HG03432 (cell line): Measurements from ENCODE around the gene SLC17A9.

Experiments used
- ATAC-seq: cut with Tn5 transposase; IDR thresholded peaks from one replicate; pipeline ENCODE4 v1.9.1; 2021; ENCODE audit warnings: mild to moderate bottlenecking, moderate library complexity; ENCODE audit not compliant: unreplicated experiment

Gene SLC17A9

DNA sequence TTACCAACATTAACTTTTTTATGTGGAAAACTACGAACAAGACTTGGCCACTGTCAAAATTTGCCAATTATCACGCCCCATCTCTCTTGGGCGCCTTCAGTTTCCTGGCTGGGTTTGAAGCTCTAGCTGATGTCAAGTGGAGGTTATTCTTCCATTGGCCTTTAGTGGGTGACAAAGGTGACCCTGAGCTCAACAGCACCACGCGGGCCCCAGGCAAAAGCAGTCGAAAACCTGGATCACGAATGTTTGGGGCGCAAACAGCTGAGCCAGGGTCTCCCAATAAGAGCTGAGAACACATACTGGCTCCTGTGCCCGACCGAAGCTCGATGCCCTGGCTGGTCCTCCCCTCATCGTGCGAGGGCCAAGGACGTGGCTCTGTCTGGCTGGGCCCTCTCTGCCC, 26.8 kb downstream of the SLC17A9 start:
- no peak for ATAC-seq

- ATAC-seq: no peak
These were observed 27.4 kb downstream of the SLC17A9 start for GRCh38 chr20:62979876-62980373.

- ATAC-seq: no peak
These were observed 28.0 kb downstream of the SLC17A9 start for GRCh38 chr20:62980380-62980960.

- no peak for ATAC-seq
These were observed 28.5 kb downstream of the SLC17A9 start for GRCh38 chr20:62980970-62981369.

DNA sequence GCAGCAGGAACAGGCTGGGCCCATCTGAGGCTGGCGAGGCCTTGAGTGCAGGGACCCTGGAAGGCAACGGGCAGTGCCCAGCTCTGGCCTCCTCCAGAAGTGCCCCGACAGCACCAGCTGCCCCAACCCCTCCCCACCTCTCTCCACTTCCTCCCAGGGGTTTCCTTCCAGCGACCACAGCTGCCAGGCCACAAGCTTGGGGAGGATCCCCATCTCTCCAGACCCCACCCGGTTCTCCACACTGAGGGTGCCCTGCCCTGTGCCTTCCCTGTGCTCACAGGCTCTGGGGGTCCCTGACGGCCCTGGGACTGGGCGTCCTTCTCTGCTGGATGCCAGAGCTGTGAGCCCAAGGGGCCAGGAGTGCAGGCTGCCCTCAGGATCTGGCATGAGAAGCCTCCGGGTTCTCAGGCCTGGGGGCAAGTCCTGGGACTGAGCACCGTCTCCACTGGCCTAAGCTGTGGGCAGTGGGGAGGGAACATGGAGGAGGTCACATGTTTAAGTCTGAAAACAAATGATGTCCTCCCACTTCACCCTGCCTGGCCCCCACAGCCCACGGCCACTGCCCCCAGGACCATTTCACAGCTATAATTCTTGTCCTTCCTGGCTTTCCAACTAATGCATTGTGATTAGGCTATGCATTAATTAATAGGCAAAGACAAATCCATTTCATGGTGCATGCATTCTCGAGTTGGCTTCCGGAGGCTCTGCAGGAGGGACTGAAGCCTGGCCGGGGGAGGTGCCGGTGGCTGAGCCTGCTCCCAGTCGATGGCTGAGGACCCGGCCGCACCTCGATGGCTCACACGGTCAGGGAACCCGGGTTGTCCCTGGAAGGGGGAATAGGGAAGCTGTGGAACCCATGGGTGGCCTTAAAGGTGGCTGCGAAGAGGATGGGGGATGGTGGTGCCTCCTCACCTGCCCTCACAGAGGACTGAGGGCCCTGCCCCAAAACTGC, 29.9 kb downstream of the SLC17A9 start:
- ATAC-seq: no peak

DNA sequence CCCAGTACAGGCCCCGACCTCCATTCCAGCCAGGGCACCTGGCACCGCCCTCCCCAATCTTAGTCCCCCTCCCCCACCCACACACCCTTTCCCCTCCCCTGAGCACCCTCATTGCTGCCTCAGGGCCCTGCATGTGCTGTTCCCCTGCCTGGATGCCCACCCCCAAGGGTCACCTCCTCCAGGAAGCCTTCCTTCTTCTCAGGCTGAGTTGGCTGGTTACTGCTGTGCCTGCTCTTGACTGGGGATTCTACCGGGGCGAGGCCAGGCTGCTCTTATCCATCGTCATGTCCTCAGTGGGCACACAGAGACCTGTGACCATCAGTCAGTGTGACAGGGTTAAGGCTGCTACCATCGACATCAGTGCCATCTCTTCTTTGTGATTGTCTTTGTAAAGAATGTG, 30.7 kb downstream of the SLC17A9 start:
- ATAC-seq: no peak

GRCh38 chr20:62984666-62985443, 32.3 kb downstream of the SLC17A9 start:
- no peak for ATAC-seq

- ATAC-seq: no peak
These were observed 32.9 kb downstream of the SLC17A9 start for GRCh38 chr20:62985444-62985778.

DNA sequence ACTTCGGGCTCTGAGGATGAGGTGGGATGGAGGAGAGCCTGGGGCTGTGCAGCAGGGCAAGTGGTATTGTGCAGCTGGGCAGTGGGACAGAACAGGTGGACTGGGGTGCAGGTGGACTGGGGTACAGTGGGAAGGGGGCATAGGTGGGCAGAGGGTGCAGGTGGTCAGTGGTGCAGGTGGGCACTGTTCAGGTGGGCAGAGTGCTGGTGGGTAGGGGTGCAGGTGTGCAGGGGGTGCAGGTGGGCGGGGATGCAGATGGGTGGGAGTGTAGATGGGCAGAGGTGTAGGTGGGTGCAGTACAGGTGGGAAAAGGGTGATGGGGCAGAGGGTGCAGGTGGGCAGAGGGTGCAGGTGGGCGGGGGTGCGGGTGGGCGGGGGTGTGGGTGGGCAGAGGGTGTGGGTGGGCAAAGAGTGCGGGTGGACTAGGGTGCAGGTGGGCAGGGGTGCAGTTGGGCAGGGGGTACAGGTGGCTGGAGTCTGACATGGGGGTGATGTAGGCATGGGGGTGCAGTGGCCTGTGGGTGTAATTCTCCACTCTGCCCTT, 33.8 kb downstream of the SLC17A9 start:
- ATAC-seq: no peak

DNA sequence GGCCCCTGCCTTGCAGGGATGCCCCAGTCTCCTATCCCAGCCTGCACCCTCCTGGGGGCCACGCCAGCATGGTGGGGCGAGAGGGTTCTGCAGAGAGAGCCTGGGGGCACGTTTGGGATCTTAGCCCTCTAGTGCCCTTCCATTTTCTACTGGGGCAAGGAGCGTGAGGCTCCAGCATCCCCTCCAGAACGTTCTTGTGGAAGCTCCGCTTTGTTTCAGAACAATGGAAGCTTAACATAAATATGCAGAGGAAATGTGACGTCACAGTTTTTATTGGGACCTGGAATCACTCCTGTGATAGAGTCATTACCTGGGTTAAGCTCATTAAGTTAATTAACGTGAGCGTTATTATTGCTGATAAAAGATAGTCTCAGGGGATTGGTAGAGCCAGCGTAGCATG, 34.6 kb downstream of the SLC17A9 start:
- no peak for ATAC-seq

- no peak for ATAC-seq
These were observed 36.7 kb downstream of the SLC17A9 start for GRCh38 chr20:62989201-62989601.

DNA sequence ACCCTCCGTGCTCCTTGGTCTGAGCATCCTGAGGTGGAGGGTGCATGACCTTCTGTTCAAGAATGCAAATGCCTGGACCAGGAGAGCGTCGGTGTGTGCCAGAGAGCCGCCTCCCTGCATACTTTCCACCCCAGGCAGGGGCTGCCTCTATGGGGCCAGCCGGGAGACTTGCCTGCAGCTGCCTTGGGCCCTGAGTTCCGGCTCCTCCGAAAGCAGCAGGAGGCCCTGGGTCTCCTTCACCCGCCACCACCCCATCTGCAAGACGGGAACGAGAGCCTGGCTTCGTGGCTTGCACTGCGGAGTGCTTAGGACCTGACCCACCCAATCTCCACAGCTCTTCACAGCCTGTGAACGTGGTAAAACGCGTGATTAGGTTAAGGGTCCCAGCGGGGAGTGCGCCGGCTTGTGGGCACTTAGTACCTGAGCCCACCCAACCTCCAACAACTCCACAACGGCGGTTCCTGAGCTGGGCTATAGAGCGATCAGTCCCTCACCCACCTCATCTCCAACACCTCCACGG, 37.9 kb downstream of the SLC17A9 start:
- no peak for ATAC-seq

DNA sequence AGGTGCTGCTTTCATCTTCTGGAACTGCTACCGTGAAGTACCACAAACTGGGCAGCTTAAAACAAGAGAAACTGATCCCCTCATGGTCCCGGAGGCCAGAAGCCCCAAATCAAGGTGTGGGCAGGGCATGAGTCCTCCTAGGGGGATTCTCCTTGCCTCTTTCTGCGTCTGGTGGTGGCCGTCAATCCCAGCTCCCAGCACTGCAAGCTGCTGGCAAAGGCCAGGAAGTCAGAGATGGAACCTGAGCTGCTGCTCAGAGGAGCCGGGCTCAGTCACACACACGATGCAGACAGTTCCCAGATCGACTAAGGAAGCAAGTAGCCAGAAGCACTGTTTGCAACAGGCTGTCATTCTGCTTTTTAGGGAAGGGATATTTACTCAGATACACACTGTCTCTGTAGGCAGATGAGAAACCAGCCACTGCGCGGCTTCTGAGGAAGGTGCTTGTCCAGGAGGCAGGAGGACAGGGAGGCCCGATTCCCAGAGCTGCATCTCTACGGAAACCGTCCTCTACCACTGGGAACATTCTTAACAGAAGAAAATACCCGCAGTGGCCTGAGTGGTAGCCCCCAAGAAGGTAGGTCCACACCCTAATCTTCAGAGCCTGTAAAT, 38.8 kb downstream of the SLC17A9 start:
- ATAC-seq: no peak

GRCh38 chr20:62991863-62992262, 39.4 kb downstream of the SLC17A9 start:
- ATAC-seq: no peak

DNA sequence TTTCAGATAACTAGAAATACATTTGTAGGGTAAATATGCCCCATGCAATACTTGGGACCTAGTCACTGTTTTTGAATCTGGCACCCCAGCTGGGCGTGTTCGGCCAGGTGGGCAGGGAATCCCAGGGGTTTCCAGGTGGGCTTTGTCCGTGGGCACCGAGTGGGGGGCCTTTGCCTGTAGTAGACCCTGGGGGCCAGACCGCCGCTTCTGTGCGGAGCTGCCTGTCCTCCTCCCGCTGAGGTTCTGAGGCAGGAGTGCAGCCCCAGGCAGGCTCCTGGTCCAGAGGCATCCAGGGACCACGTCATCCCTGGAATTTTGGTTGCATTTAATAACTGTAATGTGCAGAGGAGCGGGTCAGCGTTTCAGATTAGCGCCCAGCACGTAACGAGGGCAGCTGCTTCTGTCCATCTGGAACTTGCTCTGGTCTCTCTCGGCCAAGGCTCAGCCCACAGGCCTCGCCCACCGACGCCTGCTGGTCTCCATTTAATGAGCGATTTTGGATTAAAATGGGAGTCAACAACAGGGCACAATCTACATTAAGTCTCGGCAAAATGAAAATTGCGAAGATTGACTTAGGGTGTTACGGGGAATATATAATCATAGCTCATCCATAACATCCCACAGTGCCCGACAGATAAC, 41.5 kb downstream of the SLC17A9 start:
- no peak for ATAC-seq

- ATAC-seq: no peak
These were observed 42.4 kb downstream of the SLC17A9 start for GRCh38 chr20:62994869-62995281.

DNA sequence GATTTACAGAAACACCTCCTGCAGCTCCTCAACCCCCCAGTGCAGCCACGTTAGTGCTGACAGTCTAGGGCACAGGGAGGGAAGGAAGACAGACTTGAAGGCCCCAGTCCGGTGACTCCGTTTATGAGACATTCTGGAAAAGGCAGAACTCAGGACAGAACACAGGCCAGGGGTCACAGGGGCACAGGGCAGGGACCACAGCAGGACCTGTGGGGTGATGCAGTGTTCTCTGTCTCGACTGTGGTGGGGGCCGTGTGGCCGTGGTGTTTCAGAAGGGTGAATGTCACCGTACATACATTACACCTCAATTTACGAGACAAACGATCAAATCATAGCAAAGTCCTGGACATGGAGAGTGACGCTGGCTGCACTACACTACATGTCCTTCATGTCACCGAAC, 43.0 kb downstream of the SLC17A9 start:
- ATAC-seq: no peak

GRCh38 chr20:62995898-62996595, 43.5 kb downstream of the SLC17A9 start:
- ATAC-seq: no peak

- no peak for ATAC-seq
These were observed 44.1 kb downstream of the SLC17A9 start for GRCh38 chr20:62996596-62996982.
